Activated gamma-delta T cell treated with Interleukin-2 at 50 U/mL for 16 hours (primary cell): ENCODE results near the gene FGF10.

Experiments used
- DNase-seq: peaks from one replicate; pipeline ENCODE4 v3.0.0-alpha.2; 2020

The FGF10 gene

GRCh38 chr5:44345871-44346270, 43.3 kb downstream of the FGF10 start:
- DNase-seq: no peak

GRCh38 chr5:44336708-44337107, 52.5 kb downstream of the FGF10 start:
- no peak for DNase-seq

- no peak for DNase-seq
Observed at GRCh38 chr5:44334622-44335021, 54.6 kb downstream of the FGF10 start.

GRCh38 chr5:44332285-44332971, 56.8 kb downstream of the FGF10 start:
- no peak for DNase-seq

- no peak for DNase-seq
Observed at GRCh38 chr5:44331471-44332050, 57.7 kb downstream of the FGF10 start.

- no peak for DNase-seq
Observed at GRCh38 chr5:44329716-44330115, 59.5 kb downstream of the FGF10 start.

GRCh38 chr5:44321144-44321725, 68.0 kb downstream of the FGF10 start:
- no peak for DNase-seq

- DNase-seq: no peak
Observed at GRCh38 chr5:44320188-44320587, 69.0 kb downstream of the FGF10 start.

GRCh38 chr5:44318883-44319282, 70.3 kb downstream of the FGF10 start:
- DNase-seq: no peak

- DNase-seq: no peak
Observed at GRCh38 chr5:44312374-44312773, 76.8 kb downstream of the FGF10 start.

GRCh38 chr5:44300551-44300950, 88.7 kb downstream of the FGF10 start:
- no peak for DNase-seq

- no peak for DNase-seq
Observed at GRCh38 chr5:44299394-44299793, 89.8 kb downstream of the FGF10 start.

GRCh38 chr5:44294516-44294915, 94.7 kb downstream of the FGF10 start:
- no peak for DNase-seq

GRCh38 chr5:44292736-44293135, 96.5 kb downstream of the FGF10 start:
- no peak for DNase-seq

GRCh38 chr5:44278469-44278868, 110.8 kb downstream of the FGF10 start:
- DNase-seq: no peak

- DNase-seq: no peak
Observed at GRCh38 chr5:44275908-44276307, 113.3 kb downstream of the FGF10 start.

- no peak for DNase-seq
Observed at GRCh38 chr5:44275329-44275728, 113.9 kb downstream of the FGF10 start.

- no peak for DNase-seq
Observed at GRCh38 chr5:44267909-44268308, 121.3 kb downstream of the FGF10 start.

- DNase-seq: no peak
Observed at GRCh38 chr5:44266882-44267576, 122.2 kb downstream of the FGF10 start.

GRCh38 chr5:44265713-44266112, 123.5 kb downstream of the FGF10 start:
- no peak for DNase-seq

- DNase-seq: no peak
Observed at GRCh38 chr5:44260793-44261192, 128.4 kb downstream of the FGF10 start.

GRCh38 chr5:44257653-44258365, 131.4 kb downstream of the FGF10 start:
- DNase-seq: no peak

- no peak for DNase-seq
Observed at GRCh38 chr5:44257221-44257620, 132.0 kb downstream of the FGF10 start.
